ENCODE measurements around the gene ZBTB42.

Gene ZBTB42

GRCh38 chr14:104805326-104805678 is 4.4 kb downstream of the ZBTB42 start:
- ChIA-PET CTCF (interaction anchor here (0.6 kb wide), 1 partner anchor 25 kb away, joined by 4 read pairs; no protein-coding TSS in a partner anchor), POLR2A (no interaction called here)
- Histone ChIP-seq H3K9me3 (ENCODE audit: control insufficient read depth, insufficient read depth, low read depth, low read length) (no peaks in the 10 kb centered on the region), H3K36me3 (ENCODE audit: control insufficient read depth in 2 of 2, insufficient read depth in 1 of 2, low read length in 2 of 2) (no peaks in the 10 kb centered on the region), H3K27ac (ENCODE audit: extremely low read depth, low read depth, low read length) (no peak overlapping the region), H3K4me1 (ENCODE audit: control insufficient read depth, insufficient read depth, low read length) (peaks cover 9% of the 10 kb centered on the region), H3K4me3 (ENCODE audit: low read depth, low read length) (no peak overlapping the region)
- TF ChIP-seq ZNF398 (tag by site-specific recombination; IDR thresholded peaks at IDR 0.05): peak; percentile 84
- no peak for TF ChIP-seq ZFP37 (tag by site-specific recombination; IDR thresholded peaks at IDR 0.05)
- peak; percentile 67; the same call in 1 of the 2 replicates for TF ChIP-seq ZNF366 (tag by site-specific recombination; conservative IDR thresholded peaks at IDR 0.05)
- peak; percentile 89 for TF ChIP-seq IKZF3 (tag by site-specific recombination; IDR thresholded peaks at IDR 0.05)
- peak; percentile 65 for TF ChIP-seq PRDM10 (tag by site-specific recombination; IDR thresholded peaks at IDR 0.05)
- TF ChIP-seq ZNF843 (tag by site-specific recombination; IDR thresholded peaks at IDR 0.05): no peak
- TF ChIP-seq ZBTB7A (tag by site-specific recombination; IDR thresholded peaks at IDR 0.05; ENCODE audit: low read depth): no peak
- TF ChIP-seq HIC1 (tag by site-specific recombination; IDR thresholded peaks at IDR 0.05): peak; percentile 43
- peak; percentile 100 for TF ChIP-seq GLIS1 (tag by site-specific recombination; IDR thresholded peaks at IDR 0.05)
- no peak for TF ChIP-seq ZNF501 (tag by site-specific recombination; IDR thresholded peaks at IDR 0.05)
- TF ChIP-seq ZNF121 (tag by site-specific recombination; IDR thresholded peaks at IDR 0.05): no peak
- TF ChIP-seq PATZ1 (tag by site-specific recombination; IDR thresholded peaks at IDR 0.05): peak; percentile 89
- TF ChIP-seq ZNF529 (tag by site-specific recombination; IDR thresholded peaks at IDR 0.05; ENCODE audit: insufficient replicate concordance): no peak
- TF ChIP-seq KLF17 (tag by site-specific recombination; IDR thresholded peaks at IDR 0.05): peak; percentile 95
- TF ChIP-seq ZNF221 (tag by site-specific recombination; IDR thresholded peaks at IDR 0.05; ENCODE audit: borderline replicate concordance): no peak
- no peak for TF ChIP-seq ZNF280D (tag by site-specific recombination; IDR thresholded peaks at IDR 0.05)
- peak; percentile 87 for TF ChIP-seq ZFHX2 (tag by site-specific recombination; conservative IDR thresholded peaks at IDR 0.05)
- TF ChIP-seq ZNF324 (tag by site-specific recombination; IDR thresholded peaks at IDR 0.05): 0 out of 2 replicates have a peak, but pooled peaks have one; percentile 60
- TF ChIP-seq TSHZ1 (tag by site-specific recombination; IDR thresholded peaks at IDR 0.05; ENCODE audit: borderline replicate concordance): peak; percentile 67; the same call in 1 of the 2 replicates
- peak; percentile 98 for TF ChIP-seq ZIC2 (tag by site-specific recombination; IDR thresholded peaks at IDR 0.05)

All from HEK293 (cell line).